Activated CD4-positive, alpha-beta T cell treated with anti-CD3 and anti-CD28 coated beads for 36 hours (primary cell): Measurements from ENCODE around the gene TNFRSF19. TPM values are rescaled to one million over a fixed set of nuclear protein-coding genes. Genes with fewer than 3 reads are reported as not detected.

Source experiments
- ATAC-seq: fragments of 200-7000 bp; cut with Tn5 transposase; one replicate; pipeline ENCODE4 v1.10.0; 2021; ENCODE audit warnings: mild to moderate bottlenecking, moderate library complexity
- CTCF ChIA-PET: fragments of 350-600 bp; sonication (Branson Sonifier 250); formaldehyde crosslinking; loops from one replicate; lab custom pipeline; 2021; ENCODE audit warnings: antibody characterized with exemption; lab: Charles Lee
- POLR2A ChIA-PET: fragments of 350-600 bp; sonication (Branson Sonifier 250); formaldehyde crosslinking; loops from one replicate; lab custom pipeline; 2021; ENCODE audit warnings: antibody characterized with exemption, inconsistent platforms; lab: Charles Lee
- DNase-seq: peaks from one replicate; pipeline ENCODE4 v3.0.0-alpha.2; 2020
- H3K27ac Mint-ChIP-seq: one replicate; pipeline ENCODE4 v1.8.0; 2021; ENCODE audit warnings: mixed read lengths
- H3K27me3 Mint-ChIP-seq: one replicate; pipeline ENCODE4 v1.8.0; 2021; ENCODE audit warnings: mixed read lengths
- H3K36me3 Mint-ChIP-seq: one replicate; pipeline ENCODE4 v1.8.0; 2021; ENCODE audit warnings: low read depth, mixed read lengths
- H3K4me1 Mint-ChIP-seq: one replicate; pipeline ENCODE4 v1.8.0; 2021; ENCODE audit warnings: mixed read lengths
- H3K4me3 Mint-ChIP-seq: one replicate; pipeline ENCODE4 v1.8.0; 2021; ENCODE audit warnings: mild to moderate bottlenecking, moderate library complexity, mixed read lengths
- H3K9me3 Mint-ChIP-seq: one replicate; pipeline ENCODE4 v1.8.0; 2021; ENCODE audit warnings: low read depth, mixed read lengths
- intact Hi-C, 2 experiments: fragments of 100-400 bp; cut with DNase I in 1 of 2; cut with micrococcal nuclease in 1 of 2; formaldehyde crosslinking; loops; one replicate each; pipeline versions ENCODE4 v1.14.2 to v1.15.1; 2022 to 2024; cut with DNase I, micrococcal nuclease
- total RNA-seq, 2 experiments: library from RNA; stranded (reverse); gene quantifications; one replicate each; pipeline ENCODE4 v1.2.3, GENCODE V29; 2021

The TNFRSF19 gene
- total RNA-seq, 2 experiments from 2014 or later, result not detected

DNA sequence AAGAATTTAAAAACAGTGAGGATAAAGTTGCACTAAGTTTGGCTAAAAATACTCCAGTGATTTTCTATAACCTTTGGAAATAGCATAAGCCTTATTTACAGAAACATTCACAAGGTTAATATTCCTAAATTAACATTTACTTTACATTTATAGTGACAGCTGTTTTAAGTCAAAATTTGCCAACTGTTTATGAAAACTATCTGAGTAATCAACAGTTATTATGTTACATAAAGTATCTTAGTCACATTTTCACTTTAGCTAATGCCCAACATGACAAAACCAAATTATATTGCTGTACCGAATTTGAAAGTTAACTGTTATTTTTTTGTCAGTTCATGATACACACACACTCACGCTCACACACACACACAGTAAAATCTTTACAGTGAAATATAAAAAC lies 1.2 kb downstream of the TNFRSF19 start:
- no peak for ATAC-seq

DNA sequence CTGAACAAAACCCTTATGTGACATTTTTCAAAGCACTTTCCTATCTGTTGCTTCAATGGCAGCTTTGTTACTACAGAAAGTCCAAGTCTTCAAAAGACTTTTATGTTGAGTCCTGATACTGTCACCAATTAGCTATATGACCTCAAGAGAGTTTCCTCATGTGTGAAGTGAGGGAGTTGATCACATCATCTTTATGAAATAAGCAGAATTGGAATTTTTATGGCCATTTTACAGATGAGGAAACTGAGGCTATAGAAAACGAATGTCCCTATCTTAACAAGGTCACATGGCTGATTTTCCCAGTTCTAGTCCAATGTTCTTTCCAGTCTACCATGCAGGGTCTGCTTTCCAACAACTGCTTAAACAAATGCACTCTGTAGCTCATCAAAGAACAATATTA lies 2.6 kb downstream of the TNFRSF19 start:
- Mint-ChIP-seq H3K9me3 (no peaks in the 10 kb centered on the region), H3K4me3 (no peak overlapping the region), H3K36me3 (no peaks in the 10 kb centered on the region), H3K4me1 (peaks cover 19% of the 10 kb centered on the region), H3K27ac (no peak overlapping the region), H3K27me3 (peaks cover 40% of the 10 kb centered on the region)
- DNase-seq (no peak), ATAC-seq (no peak)
- ChIA-PET CTCF (interaction anchor here (0.9 kb wide), 1 partner anchor 91 kb away, joined by 3 read pairs; no protein-coding TSS in a partner anchor), POLR2A (interaction anchor here (0.6 kb wide), 1 partner anchor 721 kb away, joined by 3 read pairs; no protein-coding TSS in a partner anchor)
- intact Hi-C loops, result loop anchor here in 1 of 2 experiments (10.0 kb wide), 2 partner anchors 692 to 1898 kb away; partner anchors contain the start of gene FGF9

More for the DNA sequence above, 1.2 kb downstream of the TNFRSF19 start:
- ChIA-PET POLR2A (no interaction called here), CTCF (interaction anchor here (0.9 kb wide), 1 partner anchor 136 kb away, joined by 3 read pairs; no protein-coding TSS in a partner anchor)
- Mint-ChIP-seq H3K9me3 (no peaks in the 10 kb centered on the region), H3K36me3 (no peaks in the 10 kb centered on the region), H3K27me3 (peaks cover 32% of the 10 kb centered on the region), H3K4me1 (peaks cover 14% of the 10 kb centered on the region), H3K27ac (no peak overlapping the region), H3K4me3 (no peak overlapping the region)
- no peak for DNase-seq
- intact Hi-C loops, result loop anchor here in 1 of 2 experiments (10.0 kb wide), 2 partner anchors 693 to 1897 kb away; partner anchors contain the start of gene FGF9

DNA sequence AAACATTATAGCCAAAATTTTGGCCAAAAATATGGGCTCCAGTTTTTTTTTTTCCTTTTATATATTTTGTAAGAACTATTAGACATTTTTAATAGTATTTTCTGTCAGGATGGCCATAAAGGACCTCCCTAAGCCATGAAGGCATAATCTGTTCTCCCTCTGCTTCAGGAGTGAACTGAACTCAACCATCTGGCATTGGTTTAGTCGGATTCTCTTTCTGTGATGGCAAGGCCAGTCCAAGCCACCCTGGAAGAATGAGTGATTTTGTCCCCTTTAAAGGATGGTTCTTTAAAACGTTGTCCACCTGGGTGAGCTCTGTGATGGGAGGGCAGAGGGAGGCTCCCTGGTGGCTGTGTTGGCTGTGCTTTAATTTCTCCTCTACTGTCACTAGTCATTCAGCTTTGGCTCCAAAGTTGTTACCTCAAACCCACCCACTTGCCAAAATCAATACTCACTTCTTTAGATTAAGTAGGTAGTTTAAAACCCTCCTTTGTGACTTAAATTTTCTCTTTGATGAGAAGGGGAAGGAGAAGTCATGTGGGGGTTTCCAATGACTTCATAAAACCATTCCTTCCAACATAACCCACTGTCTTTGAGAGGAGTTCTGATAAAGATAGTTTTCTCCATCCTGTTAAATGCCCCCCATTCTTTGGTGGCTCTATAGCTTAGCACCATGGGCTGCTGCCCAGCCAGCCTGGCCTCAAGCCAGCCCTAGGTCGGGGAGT lies 4.4 kb downstream of the TNFRSF19 start:
- intact Hi-C loops, result loop anchor here (5.0 to 10.0 kb wide), 4 partner anchors 197 to 1900 kb away; partner anchors contain the start of gene FGF9 (in 1 of the 2)
- Mint-ChIP-seq H3K27ac (no peak overlapping the region), H3K36me3 (no peaks in the 10 kb centered on the region), H3K4me1 (peaks cover 24% of the 10 kb centered on the region), H3K27me3 (peaks cover 32% of the 10 kb centered on the region), H3K4me3 (no peak overlapping the region), H3K9me3 (no peaks in the 10 kb centered on the region)
- ChIA-PET CTCF (interaction anchor here (0.7 kb wide), 1 partner anchor 292 kb away, joined by 4 read pairs; no protein-coding TSS in a partner anchor), POLR2A (no interaction called here)
- no peak for ATAC-seq
- no peak for DNase-seq

DNA sequence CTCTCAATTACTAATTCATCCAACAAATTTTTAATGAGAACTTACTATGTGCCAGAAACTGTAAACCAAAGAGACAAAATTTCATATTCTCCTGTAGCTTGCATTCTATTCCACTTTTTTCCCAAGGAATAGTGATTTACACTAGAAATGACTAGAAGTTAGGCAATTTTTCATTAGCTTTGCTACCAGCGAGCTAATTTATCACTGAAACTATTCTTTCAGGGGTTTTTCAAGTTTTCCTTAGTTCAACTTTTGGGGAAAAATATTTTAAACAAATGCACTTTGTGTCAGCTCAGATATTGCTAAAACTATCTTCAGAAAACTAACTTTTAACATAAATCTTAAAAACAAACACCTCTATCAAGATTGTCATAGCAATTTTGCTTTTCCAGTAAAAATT lies 5.4 kb downstream of the TNFRSF19 start:
- ATAC-seq, result no peak
- H3K4me1 Mint-ChIP-seq, result peaks cover 25% of the 10 kb centered on the region
- DNase-seq, result no peak
- ChIA-PET CTCF (interaction anchor here (0.9 kb wide), 2 partner anchors 51 to 945 kb away, joined by 3 read pairs; no protein-coding TSS in a partner anchor), POLR2A (no interaction called here)
- peaks cover 30% of the 10 kb centered on the region for H3K27me3 Mint-ChIP-seq
- no peak overlapping the region for H3K4me3 Mint-ChIP-seq
- H3K27ac Mint-ChIP-seq, result no peak overlapping the region
- no peaks in the 10 kb centered on the region for H3K9me3 Mint-ChIP-seq
- intact Hi-C loops, result loop anchor here (5.0 to 10.0 kb wide), 4 partner anchors 198 to 1901 kb away; partner anchors contain the start of gene FGF9 (in 1 of the 2)
- no peaks in the 10 kb centered on the region for H3K36me3 Mint-ChIP-seq

DNA sequence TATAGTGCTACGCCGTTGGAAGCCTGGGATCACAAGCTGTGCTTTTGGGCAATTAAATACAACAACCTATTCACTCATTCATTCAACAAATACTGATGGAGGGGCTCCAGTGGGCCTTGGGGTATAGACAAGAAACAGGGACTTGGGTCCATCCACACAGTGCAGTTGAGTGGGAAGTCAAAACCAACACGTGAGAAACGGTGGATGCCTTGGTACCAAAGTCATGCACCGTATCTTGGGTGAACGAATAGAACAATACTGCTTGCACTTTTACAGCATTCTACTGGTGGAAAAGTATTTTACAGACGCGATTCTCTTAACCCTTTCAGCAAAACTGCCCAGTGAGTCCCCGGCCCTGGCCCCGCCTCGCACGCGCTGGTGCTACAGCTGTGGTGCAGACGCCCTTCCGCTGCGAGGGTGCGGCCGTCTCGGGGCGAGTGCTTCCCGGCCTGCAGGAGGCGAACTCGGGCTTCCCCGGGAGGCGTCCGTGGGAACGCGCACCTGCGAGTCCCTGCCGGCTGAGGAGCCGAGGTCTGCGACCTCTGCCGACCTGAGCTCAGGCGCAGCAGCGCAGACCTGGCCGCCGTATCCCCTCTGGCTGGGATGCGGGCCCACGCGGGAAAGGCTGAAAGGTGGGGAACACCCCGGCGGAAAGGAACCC lies 8.3 kb downstream of the TNFRSF19 start:
- Mint-ChIP-seq H3K36me3 (no peaks in the 10 kb centered on the region), H3K27me3 (peaks cover 29% of the 10 kb centered on the region), H3K4me1 (peaks cover 24% of the 10 kb centered on the region), H3K9me3 (no peaks in the 10 kb centered on the region), H3K27ac (peak overlapping the region; percentile 51), H3K4me3 (peak overlapping the region; percentile 71)
- ATAC-seq (peak; percentile 74), DNase-seq (peak; percentile 86)
- intact Hi-C loops, result loop anchor here (1.0 to 10.0 kb wide), 13 partner anchors 19 to 1904 kb away; partner anchors contain the start of genes FGF9 (in 1 of the 2), MIPEP (in 1 of the 2) and SPATA13 (in 1 of the 2)
- ChIA-PET CTCF (interaction anchor here (0.6 to 1.5 kb wide), 3 partner anchors 13 to 311 kb away, joined by 3 to 4 read pairs (median 3); no protein-coding TSS in a partner anchor), POLR2A (no interaction called here)

DNA sequence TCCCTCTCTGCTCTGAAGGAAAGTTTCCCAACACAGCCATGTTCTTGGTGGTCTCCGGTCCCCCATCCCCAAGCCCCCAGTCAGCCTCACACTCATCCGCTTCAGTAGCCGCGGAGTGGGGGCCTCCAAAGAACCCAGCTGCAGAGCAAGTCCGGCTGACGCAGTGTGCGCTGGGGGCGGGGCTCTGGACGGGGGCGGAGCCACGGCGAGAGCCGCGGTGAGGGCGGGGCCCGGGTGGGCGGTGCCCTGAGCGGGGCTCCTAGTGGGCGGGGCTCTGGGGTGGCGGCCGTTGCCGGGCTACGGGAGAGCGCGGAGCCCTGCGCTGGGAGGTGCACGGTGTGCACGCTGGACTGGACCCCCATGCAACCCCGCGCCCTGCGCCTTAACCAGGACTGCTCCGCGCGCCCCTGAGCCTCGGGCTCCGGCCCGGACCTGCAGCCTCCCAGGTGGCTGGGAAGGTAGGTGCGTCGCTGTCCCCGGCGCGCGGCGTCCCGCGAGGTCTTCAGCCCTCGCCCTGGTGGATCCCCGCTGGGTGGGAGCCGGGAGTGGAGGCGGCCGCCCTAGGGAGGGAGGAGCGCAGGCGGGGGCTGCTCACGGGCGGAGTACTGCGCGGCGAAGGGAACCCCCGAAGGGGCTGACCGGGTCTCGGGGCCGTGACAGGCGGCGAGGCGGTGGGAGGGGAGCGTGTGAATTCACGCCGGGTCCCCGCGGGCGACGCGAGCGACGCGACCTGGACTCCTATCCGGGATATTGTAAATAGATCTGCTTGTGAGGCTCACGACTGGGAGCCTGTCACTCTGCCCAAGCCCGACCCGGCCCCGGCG lies 9.1 kb downstream of the TNFRSF19 start:
- ChIA-PET CTCF (interaction anchor here (0.6 kb wide), 1 partner anchor 310 kb away, joined by 3 read pairs; no protein-coding TSS in a partner anchor), POLR2A (no interaction called here)
- Mint-ChIP-seq H3K27me3 (peaks cover 33% of the 10 kb centered on the region), H3K36me3 (no peaks in the 10 kb centered on the region), H3K9me3 (no peaks in the 10 kb centered on the region), H3K4me3 (peak overlapping the region; percentile 71), H3K4me1 (peaks cover 24% of the 10 kb centered on the region), H3K27ac (no peak overlapping the region)
- ATAC-seq (peak; percentile 95), DNase-seq (peak; percentile 96)
- intact Hi-C loops, result loop anchor here (1.0 to 10.0 kb wide), 12 partner anchors 112 to 1904 kb away; partner anchors contain the start of genes FGF9 (in 1 of the 2), MIPEP (in 1 of the 2) and SPATA13 (in 1 of the 2)

DNA sequence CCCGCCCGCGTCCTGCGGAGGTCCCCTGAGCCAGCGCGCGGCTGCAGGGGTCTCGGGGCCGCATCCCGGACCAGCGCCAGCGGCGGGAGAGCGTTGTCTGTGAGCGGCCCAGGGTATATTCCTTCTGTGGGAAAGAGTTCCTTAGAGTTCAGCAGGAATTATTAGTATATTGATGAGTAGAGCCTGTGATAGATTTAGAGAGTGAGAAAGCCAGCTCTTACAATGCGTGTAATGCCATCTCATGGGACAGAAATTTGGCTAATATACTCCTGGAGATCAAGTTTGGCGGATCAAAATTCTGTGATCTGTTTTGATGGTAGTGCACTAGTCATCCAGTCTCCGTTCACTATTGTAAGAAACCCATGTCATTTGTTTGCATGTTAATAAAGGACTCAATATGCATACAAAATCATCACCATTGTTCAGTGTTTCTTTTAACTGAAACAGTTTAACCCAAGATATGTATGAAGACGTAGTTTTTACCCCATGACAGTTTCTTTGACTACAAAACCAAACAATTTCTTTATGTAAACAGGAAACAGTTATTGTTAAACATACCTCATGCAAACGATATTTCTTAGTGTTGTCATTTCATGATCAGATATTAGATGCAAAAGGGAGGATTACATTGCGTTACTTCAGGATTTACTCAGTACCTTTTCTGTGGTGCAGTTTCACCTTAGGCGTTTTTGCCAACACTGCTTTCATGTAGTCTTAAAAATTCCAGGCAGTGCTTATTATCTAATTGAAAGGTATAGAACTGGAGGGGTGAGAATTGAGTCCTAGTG lies 9.9 kb downstream of the TNFRSF19 start:
- Mint-ChIP-seq H3K36me3 (no peaks in the 10 kb centered on the region), H3K4me3 (peak overlapping the region; percentile 71), H3K27me3 (peaks cover 31% of the 10 kb centered on the region), H3K4me1 (peaks cover 19% of the 10 kb centered on the region), H3K9me3 (no peaks in the 10 kb centered on the region), H3K27ac (no peak overlapping the region)
- no peak for ATAC-seq
- ChIA-PET POLR2A (no interaction called here), CTCF (interaction anchor here (1.7 kb wide), 1 partner anchor 72 kb away, joined by 5 read pairs; no protein-coding TSS in a partner anchor)
- DNase-seq, result no peak
- intact Hi-C loops, result loop anchor here (1.0 to 10.0 kb wide), 14 partner anchors 113 to 1905 kb away; partner anchors contain the start of genes FGF9 (in 1 of the 2), MIPEP (in 1 of the 2) and SPATA13 (in 1 of the 2)

DNA sequence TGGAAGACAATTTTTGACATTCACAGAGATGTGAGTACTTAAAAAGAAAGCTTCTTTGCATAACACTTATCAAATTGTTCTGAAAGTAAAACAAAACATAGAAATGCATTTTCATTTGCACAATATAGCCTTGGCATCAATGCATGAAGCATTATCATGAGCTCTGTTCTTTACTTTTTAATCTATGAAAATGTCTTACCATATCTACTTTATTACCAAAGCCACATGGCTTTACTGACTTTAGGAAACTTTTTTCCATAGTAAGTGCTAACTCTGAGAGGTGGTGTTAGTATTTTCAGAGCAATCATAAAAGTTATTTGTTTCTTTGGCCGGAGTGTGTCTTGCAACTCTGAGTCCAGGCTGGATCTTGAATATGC lies 10.5 kb downstream of the TNFRSF19 start:
- Mint-ChIP-seq H3K27me3 (peaks cover 35% of the 10 kb centered on the region), H3K36me3 (no peaks in the 10 kb centered on the region), H3K4me3 (no peak overlapping the region), H3K4me1 (peaks cover 19% of the 10 kb centered on the region), H3K9me3 (no peaks in the 10 kb centered on the region), H3K27ac (no peak overlapping the region)
- ATAC-seq, result no peak
- POLR2A ChIA-PET, result no interaction called here
- CTCF ChIA-PET, result interaction anchor here (1.7 kb wide), 1 partner anchor 71 kb away, joined by 5 read pairs; no protein-coding TSS in a partner anchor
- no peak for DNase-seq
- intact Hi-C loops, result loop anchor here (2.0 to 5.0 kb wide), 2 partner anchors 170 to 402 kb away; no protein-coding TSS in a partner anchor

DNA sequence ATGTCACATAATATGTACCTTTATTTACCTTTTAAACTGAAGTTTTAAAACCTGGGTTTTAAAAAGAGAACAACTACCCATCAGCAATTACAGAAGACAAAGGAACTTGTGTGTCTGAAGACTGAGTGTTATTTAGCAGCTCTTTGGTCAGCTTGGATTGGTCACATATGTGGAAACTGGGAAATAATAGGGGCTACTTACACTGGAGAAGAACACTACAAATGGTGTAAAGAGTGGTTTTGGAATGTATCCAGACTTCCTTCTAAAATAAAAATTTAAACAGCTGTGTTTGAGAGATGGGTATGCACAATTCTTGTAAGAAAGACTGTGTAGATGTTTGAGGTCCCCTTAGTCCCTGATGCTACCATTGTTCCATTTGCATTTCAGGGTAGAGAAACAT lies 13.3 kb downstream of the TNFRSF19 start:
- ChIA-PET CTCF (no interaction called here), POLR2A (no interaction called here)
- H3K36me3 Mint-ChIP-seq, result no peaks in the 10 kb centered on the region
- no peak overlapping the region for H3K27ac Mint-ChIP-seq
- no peaks in the 10 kb centered on the region for H3K9me3 Mint-ChIP-seq
- H3K4me1 Mint-ChIP-seq, result peaks cover 9% of the 10 kb centered on the region
- no peak for DNase-seq
- no peak overlapping the region for H3K4me3 Mint-ChIP-seq
- H3K27me3 Mint-ChIP-seq, result peaks cover 25% of the 10 kb centered on the region
- intact Hi-C loops, result loop anchor here in 1 of 2 experiments (5.0 kb wide), 1 partner anchor 399 kb away; no protein-coding TSS in a partner anchor
- no peak for ATAC-seq

DNA sequence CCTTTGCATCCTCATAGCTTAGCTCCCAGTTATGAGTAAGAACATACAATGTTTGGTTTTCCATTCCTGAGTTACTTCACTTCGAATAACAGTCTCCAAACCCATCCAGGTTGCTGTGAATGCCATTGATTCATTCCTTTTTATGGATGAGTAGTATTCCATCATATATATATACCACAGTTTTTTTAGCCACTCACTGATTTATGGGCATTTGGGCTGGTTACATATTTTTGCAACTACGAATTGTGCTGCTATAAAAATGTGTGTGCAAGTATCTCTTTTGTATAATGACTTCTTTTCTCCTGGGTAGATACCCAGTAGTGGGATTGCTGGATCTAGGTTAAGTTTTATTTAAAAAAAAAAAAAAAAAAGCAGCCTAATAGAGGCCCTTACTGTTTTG lies 14.1 kb downstream of the TNFRSF19 start:
- DNase-seq (no peak), ATAC-seq (no peak)
- H3K27ac Mint-ChIP-seq, result no peak overlapping the region
- intact Hi-C loops, result loop anchor here in 1 of 2 experiments (5.0 kb wide), 1 partner anchor 398 kb away; no protein-coding TSS in a partner anchor
- H3K4me3 Mint-ChIP-seq, result no peak overlapping the region
- ChIA-PET CTCF (no interaction called here), POLR2A (no interaction called here)
- no peaks in the 10 kb centered on the region for H3K9me3 Mint-ChIP-seq
- H3K4me1 Mint-ChIP-seq, result peaks cover 8% of the 10 kb centered on the region
- H3K27me3 Mint-ChIP-seq, result peaks cover 30% of the 10 kb centered on the region
- no peaks in the 10 kb centered on the region for H3K36me3 Mint-ChIP-seq
